Activated gamma-delta T cell treated with Interleukin-2 at 50 U/mL for 16 hours (primary cell): ENCODE measurements around the gene VPS39.
"Not testable (repeated sequence)": the region's sequence is repeated elsewhere in the genome, so short reads cannot be mapped to it uniquely, and the experiment has no call there.

Experiments used
- DNase-seq: peaks from one replicate; pipeline ENCODE4 v3.0.0-alpha.2; 2020

VPS39 gene

GRCh38 chr15:42207674-42208579 is at the start of gene VPS39:
Gene VPS39, minus strand, starts transcription at chr15:42208304. Its CDS starts 151 bp downstream, at chr15:42208153.
- DNase-seq: peak; percentile 82

GRCh38 chr15:42253300-42253699 is 45.2 kb upstream of the VPS39 start:
- no peak for DNase-seq

- no peak for DNase-seq
These were observed 32.7 kb upstream of the VPS39 start for GRCh38 chr15:42240823-42241222.

GRCh38 chr15:42239528-42240182 is 31.6 kb upstream of the VPS39 start:
- DNase-seq: no peak

- DNase-seq: no peak
These were observed 25.0 kb upstream of the VPS39 start for GRCh38 chr15:42233107-42233506.

- no peak for DNase-seq
These were observed 24.5 kb upstream of the VPS39 start for GRCh38 chr15:42232606-42233005.

GRCh38 chr15:42231088-42231487 is 23.0 kb upstream of the VPS39 start:
- DNase-seq: no peak

GRCh38 chr15:42228981-42229380 is 20.9 kb upstream of the VPS39 start:
- not testable (repeated sequence) for DNase-seq

- no peak for DNase-seq
These were observed 19.9 kb upstream of the VPS39 start for GRCh38 chr15:42228036-42228435.

GRCh38 chr15:42226648-42227047 is 18.5 kb upstream of the VPS39 start:
- no peak for DNase-seq

GRCh38 chr15:42220216-42220615 is 12.1 kb upstream of the VPS39 start:
- DNase-seq: no peak

GRCh38 chr15:42218953-42219592 is 11.0 kb upstream of the VPS39 start:
- no peak for DNase-seq

- DNase-seq: no peak
These were observed 9.5 kb upstream of the VPS39 start for GRCh38 chr15:42217568-42217967.

GRCh38 chr15:42215913-42216829 is 8.1 kb upstream of the VPS39 start:
- no peak for DNase-seq

GRCh38 chr15:42214600-42214999 is 6.5 kb upstream of the VPS39 start:
- DNase-seq: no peak

- no peak for DNase-seq
These were observed 5.4 kb upstream of the VPS39 start for GRCh38 chr15:42213511-42213910.

GRCh38 chr15:42210696-42211095 is 2.6 kb upstream of the VPS39 start:
- DNase-seq: no peak

- no peak for DNase-seq
These were observed 1.7 kb downstream of the VPS39 start for GRCh38 chr15:42206406-42206805.

GRCh38 chr15:42203891-42204290 is 4.2 kb downstream of the VPS39 start:
- DNase-seq: no peak

GRCh38 chr15:42202653-42203052 is 5.5 kb downstream of the VPS39 start:
- no peak for DNase-seq

- no peak for DNase-seq
These were observed 6.3 kb downstream of the VPS39 start for GRCh38 chr15:42201801-42202200.

GRCh38 chr15:42199126-42199525 is 9.0 kb downstream of the VPS39 start:
- no peak for DNase-seq

GRCh38 chr15:42198516-42198915 is 9.6 kb downstream of the VPS39 start:
- DNase-seq: no peak
